Esophagus squamous epithelium (tissue), 5 donors: Measurements from ENCODE around the gene SHISA6. TPM values are rescaled to one million over a fixed set of nuclear protein-coding genes. Genes with fewer than 3 reads are reported as not detected.

Source experiments
- DNase-seq: peaks from one replicate; lab custom pipeline; 2025; lab: John Stamatoyannopoulos, UW
- H3K27ac ChIP-seq, 4 donors: fragments of 200-600 bp; sonication (generic); one replicate each; pipeline ENCODE4 v1.5.1; 2016 to 2019; ENCODE audit warnings: mild to moderate bottlenecking in 1 of 4
- H3K27me3 ChIP-seq, 4 donors: fragments of 200-600 bp; sonication (generic); 1 replicate in 3 of 4; 2 replicates in 1 of 4; pipeline versions ENCODE4 v1.5.1 to v1.6.0; 2017 to 2021; ENCODE audit warnings: antibody characterized with exemption in 1 of 4
- H3K36me3 ChIP-seq, 3 donors: fragments of 200-600 bp; sonication (generic); one replicate each; pipeline ENCODE4 v1.5.1; 2016 to 2019
- H3K4me1 ChIP-seq, 3 donors: fragments of 200-600 bp; sonication (generic); one replicate each; pipeline ENCODE4 v1.5.1; 2017 to 2019
- H3K4me3 ChIP-seq, 4 donors: fragments of 200-600 bp; sonication (generic); 1 replicate in 3 of 4; 2 replicates in 1 of 4; pipeline ENCODE4 v1.5.1; 2016 to 2019; ENCODE audit warnings: mild to moderate bottlenecking in 2 of 4, moderate library complexity in 1 of 4
- H3K9me3 ChIP-seq, 3 donors: fragments of 200-600 bp; sonication (generic); one replicate each; pipeline ENCODE4 v1.5.1; 2016 to 2019
- CTCF ChIP-seq, 6 experiments: fragments of 450-650 bp in 4 of 6; fragments of 200-600 bp in 2 of 6; sonication (generic) in 2 of 6; IDR thresholded peaks; one replicate each; pipeline ENCODE4 v1.5.1; 2016 to 2019; ENCODE audit warnings: antibody characterized with exemption in 6 of 6, mild to moderate bottlenecking in 4 of 6, moderate library complexity in 4 of 6
- POLR2A ChIP-seq, 4 donors: fragments of 450-650 bp; IDR thresholded peaks; one replicate each; pipeline ENCODE4 v1.6.1; 2017; ENCODE audit warnings: antibody characterized with exemption in 4 of 4, mild to moderate bottlenecking in 4 of 4, moderate library complexity in 3 of 4
- WGBS, 2 donors: methylation state at CpG; one replicate each; pipeline ENCODE4 v1.1.5; 2018; 5-methylcytosine and 5-hydroxymethylcytosine counted together
- intact Hi-C: fragments of 100-400 bp; cut with DNase I; formaldehyde crosslinking; loops from one replicate; pipeline ENCODE4 v1.15.0; 2022
- total RNA-seq, 4 donors: library from RNA; depleted of rRNA; stranded (reverse); fragments of >200 nt; gene quantifications; one replicate each; pipeline ENCODE4 v1.1.0, GENCODE V29; 2016
- donor health status: DM: yes; HTN: yes; CAD: no.

SHISA6 gene
- total RNA-seq, 4 donors from 2014 or later: 0.19 to 1.5 (median 0.71) TPM

DNA sequence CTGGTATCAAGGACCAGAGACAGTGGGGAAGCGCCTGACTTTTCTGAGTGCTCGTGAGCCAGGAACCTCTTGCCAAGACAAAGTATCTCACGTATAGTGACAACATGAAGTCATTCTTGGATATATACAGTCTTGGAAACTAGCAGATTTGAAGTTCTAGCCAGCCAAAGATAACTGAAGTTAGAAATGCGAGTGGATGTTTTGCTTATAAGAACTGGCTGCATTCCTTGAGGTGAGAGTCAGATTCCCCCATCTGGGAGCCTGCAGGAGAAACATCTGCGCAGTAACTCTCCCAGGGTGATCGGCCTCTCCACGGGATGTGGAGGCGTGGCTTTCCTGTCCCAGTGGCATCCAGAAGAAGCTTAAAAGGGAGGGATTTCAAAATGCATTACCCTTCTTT lies 89.8 kb downstream of the SHISA6 start:
- TF ChIP-seq CTCF (IDR thresholded peaks at IDR 0.05) (no peak), POLR2A (IDR thresholded peaks at IDR 0.05) (no peak)

GRCh38 chr17:11331547-11332513 lies 90.8 kb downstream of the SHISA6 start:
- Histone ChIP-seq H3K27me3 (no peaks in the 10 kb centered on the region), H3K36me3 (no peaks in the 10 kb centered on the region), H3K4me3 (no peak overlapping the region), H3K27ac (no peak overlapping the region), H3K9me3 (no peaks in the 10 kb centered on the region), H3K4me1 (no peaks in the 10 kb centered on the region)
- DNase-seq: no peak
- 47 to 61% methylated on average over 15 of the region's 15 CpGs for WGBS, 2 donors
- intact Hi-C loops: no loop called here
- TF ChIP-seq CTCF (IDR thresholded peaks at IDR 0.05) (no peak), POLR2A (IDR thresholded peaks at IDR 0.05) (no peak)

More for the DNA sequence above, 89.8 kb downstream of the SHISA6 start:
- H3K36me3 ChIP-seq: no peaks in the 10 kb centered on the region
- intact Hi-C loops: no loop called here
- 44 to 52% methylated on average over 7 to 8 of the region's 8 CpGs for whole genome bisulfite sequencing, 2 donors
- no peak for DNase-seq
- no peaks in the 10 kb centered on the region for H3K4me1 ChIP-seq
- no peak overlapping the region for H3K27ac ChIP-seq
- no peak overlapping the region for H3K4me3 ChIP-seq
- no peaks in the 10 kb centered on the region for H3K9me3 ChIP-seq
- no peaks in the 10 kb centered on the region for H3K27me3 ChIP-seq

- H3K9me3 ChIP-seq: no peaks in the 10 kb centered on the region
- DNase-seq: no peak
- H3K4me3 ChIP-seq: no peak overlapping the region
- H3K4me1 ChIP-seq: no peaks in the 10 kb centered on the region
- WGBS, 2 donors: 96 to 97% methylated on average over 5 of the region's 7 CpGs
- no peak overlapping the region for H3K27ac ChIP-seq
- H3K27me3 ChIP-seq: no peaks in the 10 kb centered on the region
- intact Hi-C loops: no loop called here
- H3K36me3 ChIP-seq: no peaks in the 10 kb centered on the region
- TF ChIP-seq CTCF (IDR thresholded peaks at IDR 0.05) (no peak), POLR2A (IDR thresholded peaks at IDR 0.05) (no peak)
These were observed 91.7 kb downstream of the SHISA6 start for GRCh38 chr17:11332706-11333105.

- H3K27me3 ChIP-seq: no peaks in the 10 kb centered on the region
- 68 to 100% methylated on average over 1 to 4 of the region's 4 CpGs for WGBS, 2 donors
- intact Hi-C loops: no loop called here
- no peak for DNase-seq
- H3K4me1 ChIP-seq: no peaks in the 10 kb centered on the region
- TF ChIP-seq POLR2A (IDR thresholded peaks at IDR 0.05): no peak
- no peak overlapping the region for H3K4me3 ChIP-seq
- no peaks in the 10 kb centered on the region for H3K36me3 ChIP-seq
- no peaks in the 10 kb centered on the region for H3K9me3 ChIP-seq
- no peak overlapping the region for H3K27ac ChIP-seq
These were observed 93.5 kb downstream of the SHISA6 start for GRCh38 chr17:11334493-11334892.

DNA sequence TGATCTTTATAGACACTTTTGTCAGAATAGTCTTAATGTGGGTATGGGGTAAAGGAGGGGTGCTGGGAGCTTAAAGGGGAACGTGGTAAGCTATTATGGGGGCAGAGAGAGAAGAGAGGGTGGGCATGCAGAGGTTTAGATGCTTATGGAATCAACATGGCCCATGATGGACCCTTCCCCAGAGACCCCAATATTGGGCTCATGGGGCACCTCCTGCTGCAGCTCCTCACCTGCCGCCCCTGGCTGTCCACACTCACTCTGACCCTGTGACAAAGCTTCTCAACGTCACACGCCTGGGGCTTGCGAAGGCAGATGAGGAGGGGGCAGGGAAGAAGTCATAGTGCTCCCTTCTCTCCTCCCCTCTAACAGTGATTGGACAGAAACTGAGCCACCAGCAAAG lies 95.3 kb downstream of the SHISA6 start:
- no peak overlapping the region for H3K4me3 ChIP-seq
- no peaks in the 10 kb centered on the region for H3K9me3 ChIP-seq
- 67 to 74% methylated on average over 2 to 5 of the region's 5 CpGs for WGBS, 2 donors
- no peaks in the 10 kb centered on the region for H3K4me1 ChIP-seq
- H3K27ac ChIP-seq: no peak overlapping the region
- intact Hi-C loops: no loop called here
- no peaks in the 10 kb centered on the region for H3K36me3 ChIP-seq
- DNase-seq: no peak
- no peak for TF ChIP-seq CTCF (IDR thresholded peaks at IDR 0.05)
- TF ChIP-seq POLR2A (IDR thresholded peaks at IDR 0.05): no peak
- H3K27me3 ChIP-seq: no peaks in the 10 kb centered on the region
